Activated CD8-positive, alpha-beta memory T cell treated with anti-CD3 and anti-CD28 coated beads for 1 hour (primary cell): Measurements from ENCODE around the gene PRMT1.

Experiments used
- DNase-seq, 2 donors: peaks; one replicate each; pipeline ENCODE4 v3.0.0-alpha.2; 2020; ENCODE audit warnings: low read depth in 1 of 2; ENCODE audit errors: extremely low read depth in 1 of 2

Gene PRMT1

DNA sequence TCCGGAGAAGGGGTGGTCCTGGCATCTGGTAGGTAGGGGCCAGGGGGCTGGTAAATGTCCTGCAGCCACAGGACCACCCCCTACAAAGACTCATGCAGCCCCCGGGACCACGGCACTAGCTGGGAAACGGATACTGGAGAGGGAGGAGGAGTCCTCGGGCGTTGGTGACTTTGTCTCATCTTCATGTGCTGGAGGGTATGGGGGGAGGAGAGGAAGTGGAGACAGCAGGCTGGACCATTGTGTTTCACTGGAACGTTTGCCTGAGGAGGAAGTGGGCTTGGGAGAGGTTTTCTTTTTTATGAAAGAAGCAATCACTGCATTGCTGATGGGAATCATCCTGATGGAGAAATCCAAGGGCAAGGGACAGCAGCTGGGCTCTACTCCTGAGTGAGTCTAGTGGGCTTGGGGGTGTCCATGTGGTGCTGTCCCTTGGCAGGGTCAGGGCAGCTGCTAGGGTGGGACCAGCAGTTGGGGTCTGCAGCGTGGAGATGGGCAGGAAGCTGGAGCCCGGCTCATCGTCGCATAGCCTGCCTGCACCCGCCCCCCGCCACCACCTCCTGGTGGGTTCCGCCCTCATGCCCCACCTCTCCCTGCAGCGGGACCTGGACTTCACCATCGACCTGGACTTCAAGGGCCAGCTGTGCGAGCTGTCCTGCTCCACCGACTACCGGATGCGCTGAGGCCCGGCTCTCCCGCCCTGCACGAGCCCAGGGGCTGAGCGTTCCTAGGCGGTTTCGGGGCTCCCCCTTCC, 10.7 kb downstream of the PRMT1 start:
- no peak for DNase-seq

DNA sequence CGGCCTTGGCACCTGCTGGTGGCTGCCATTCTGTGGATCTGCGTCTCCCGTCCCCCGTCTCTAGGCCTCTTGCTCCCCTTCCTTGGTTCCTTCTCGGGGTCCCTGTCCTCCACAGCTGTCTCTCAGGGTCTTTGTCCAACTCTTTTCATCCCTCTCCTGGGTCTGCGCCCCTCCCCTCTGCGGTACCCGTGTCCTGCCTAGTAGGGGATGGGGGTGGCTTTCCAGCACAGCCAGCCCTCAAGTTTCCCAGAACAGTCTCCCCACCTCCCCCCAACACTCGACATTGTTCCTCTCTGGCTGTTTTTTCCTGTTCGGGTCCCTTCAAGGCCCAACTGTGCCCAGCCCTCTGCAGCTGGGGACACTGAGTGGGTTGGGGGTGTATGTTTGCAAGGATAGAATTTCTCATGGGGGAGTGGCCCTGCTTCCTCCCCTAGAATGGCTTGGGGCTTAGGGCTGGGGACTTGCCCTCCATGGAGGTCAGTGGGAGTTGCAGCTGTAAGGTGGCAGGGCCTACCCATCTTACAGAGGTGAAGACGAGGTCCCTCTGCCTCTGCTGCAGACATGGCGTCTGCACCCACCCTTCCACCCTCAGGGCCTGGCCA, 11.6 kb downstream of the PRMT1 start:
- no peak for DNase-seq

DNA sequence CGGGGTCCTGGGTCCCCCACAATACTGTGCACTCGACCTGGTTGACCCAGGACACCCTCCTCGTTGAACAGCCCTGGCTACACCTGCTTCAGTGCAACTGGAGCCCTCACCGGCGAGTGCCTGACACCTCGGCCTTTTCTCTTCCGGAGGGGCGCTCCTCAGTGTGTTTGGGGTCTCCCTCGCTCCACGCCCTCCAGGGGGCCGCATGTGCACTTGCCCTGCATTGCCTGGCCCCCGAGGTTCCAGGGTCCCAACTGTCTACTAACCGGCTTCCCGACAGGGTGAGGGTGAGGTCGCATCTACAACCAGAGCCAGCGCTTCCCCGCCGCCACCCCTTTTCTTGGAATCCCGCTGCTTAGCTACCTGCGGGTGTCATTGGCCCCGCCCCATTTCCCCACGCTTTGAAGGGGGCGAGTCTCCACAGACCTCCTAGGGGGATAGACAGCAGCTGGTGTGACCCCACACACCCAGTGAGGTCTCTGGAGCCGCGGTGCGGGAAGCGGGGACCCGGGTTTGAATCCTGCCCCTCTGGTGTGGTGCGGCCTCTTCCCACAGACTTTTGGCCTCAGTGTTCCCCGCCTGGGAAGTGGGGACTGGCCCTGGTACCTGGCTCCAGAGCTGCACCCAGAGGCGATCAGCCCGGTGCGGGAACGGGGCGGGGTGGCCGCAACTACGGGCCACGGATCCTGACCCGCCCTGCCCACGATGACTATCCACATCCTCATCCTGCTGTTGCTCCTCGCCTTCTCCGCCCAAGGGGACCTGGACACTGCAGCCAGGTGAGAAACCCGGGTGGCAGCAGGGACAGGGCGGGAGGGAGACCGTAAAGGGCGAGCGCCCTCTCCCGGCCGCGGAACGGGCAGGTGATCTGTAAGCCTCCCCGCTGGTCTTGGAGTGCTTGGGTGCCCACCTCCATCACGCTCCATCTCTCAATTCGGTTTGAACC, 12.3 kb downstream of the PRMT1 start, which contains the start of gene ADM5:
TSS of gene ADM5 (plus strand) at position 462 of the 946 bp plus-strand sequence. CDS start at position 706, 244 bp downstream.
- DNase-seq, result no peak

DNA sequence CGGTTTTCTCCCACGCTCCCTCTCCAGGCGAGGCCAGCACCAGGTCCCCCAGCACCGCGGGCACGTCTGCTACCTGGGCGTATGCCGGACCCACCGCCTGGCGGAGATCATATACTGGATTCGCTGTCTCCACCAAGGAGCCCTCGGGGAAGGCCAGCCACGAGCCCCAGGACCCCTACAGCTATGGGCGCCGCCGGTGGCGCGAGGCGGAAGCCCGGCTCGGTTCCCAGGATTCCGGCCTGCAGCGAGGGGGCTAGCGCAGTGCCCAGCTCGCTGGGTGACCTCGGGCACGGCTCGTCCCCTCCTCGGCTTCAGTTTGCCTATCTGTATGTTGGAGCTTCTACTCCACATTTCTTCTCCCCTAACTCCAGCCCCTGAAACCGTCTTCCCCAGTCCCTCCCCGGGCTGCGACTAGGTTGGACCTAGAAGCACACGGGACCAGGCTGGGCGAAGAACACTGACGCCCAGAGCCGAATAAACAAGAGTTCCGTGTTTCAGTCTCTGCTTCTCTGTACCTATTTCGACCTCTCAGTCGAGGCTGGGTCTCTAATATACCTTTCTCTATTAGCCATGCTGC, 13.1 kb downstream of the PRMT1 start:
- DNase-seq, result no peak

DNA sequence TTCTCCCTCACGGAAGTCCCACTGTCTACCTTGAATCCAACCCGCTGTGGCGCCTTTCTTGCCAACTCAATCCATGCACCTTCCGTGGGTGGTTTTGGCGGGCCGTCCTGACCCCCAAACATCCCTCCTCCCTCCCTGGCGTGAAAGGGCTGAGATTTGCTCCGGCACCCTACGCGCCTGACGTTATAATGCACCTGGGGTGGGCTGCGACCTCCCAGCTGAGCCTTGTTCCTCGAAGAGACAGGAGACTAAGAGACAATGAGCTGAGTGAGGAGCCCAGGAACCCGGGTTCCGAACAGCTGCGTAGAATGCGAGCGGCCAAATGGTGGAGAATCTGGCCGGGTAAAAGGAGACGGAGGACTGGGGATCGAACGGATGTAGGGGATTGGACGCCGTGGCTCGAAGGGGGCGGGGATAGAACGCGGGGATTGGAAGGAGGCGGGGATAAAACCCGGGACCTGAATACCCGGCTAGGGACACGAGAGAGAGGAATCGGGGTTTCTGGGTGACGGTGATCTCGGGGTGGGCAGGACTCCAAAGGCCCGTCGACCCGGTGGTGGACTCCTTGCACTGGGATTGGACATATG, 13.7 kb downstream of the PRMT1 start, which contains the start of gene CPT1C:
TSS of gene CPT1C (plus strand) at position 461 of the 587 bp plus-strand sequence. CDS start 1,137 bp downstream, outside the sequence.
- peak in 1 of 2 donors; percentile 22 for DNase-seq

DNA sequence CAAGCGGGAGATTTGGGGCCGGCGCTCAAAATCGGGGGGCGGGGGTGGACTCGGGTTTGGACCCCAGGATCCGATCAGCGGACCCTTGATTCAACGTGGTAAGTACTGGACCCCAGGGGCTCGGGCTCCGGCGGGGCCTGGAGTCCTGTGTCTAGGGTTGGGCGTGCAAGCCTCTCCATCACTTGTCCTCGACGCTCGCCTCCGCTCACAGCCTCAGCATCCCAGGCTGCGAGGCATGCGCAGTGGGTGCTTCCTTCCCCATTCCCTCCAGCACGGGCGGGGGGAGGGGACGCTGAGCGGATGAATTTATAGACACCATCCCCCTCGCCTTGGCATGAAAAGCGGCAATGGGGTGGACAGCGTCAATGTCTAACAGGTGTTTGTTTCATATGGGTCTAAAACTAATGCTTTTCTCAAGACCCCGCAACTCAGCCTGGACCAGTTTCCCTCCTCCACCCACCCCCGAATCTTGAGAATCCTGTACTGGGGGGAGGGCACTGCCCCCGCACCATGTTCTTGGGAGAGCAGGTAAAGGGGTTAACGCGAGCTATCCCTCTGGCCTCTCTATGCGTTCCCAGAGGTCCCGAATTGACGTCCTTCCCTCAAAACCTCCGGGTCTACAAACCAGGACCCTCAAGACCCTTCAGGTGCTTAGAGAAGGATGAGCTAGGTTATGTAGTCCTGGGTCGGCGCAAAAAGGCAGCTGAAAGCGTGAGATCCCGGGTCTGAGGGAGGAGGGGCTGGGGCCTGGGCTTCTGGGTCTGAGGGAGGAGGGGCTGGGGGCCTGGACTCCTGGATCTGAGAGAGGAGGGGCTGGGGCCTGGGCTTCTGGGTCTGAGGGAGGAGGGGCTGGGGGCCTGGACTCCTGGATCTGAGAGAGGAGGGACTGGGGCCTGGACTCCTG, 14.4 kb downstream of the PRMT1 start:
- no peak for DNase-seq

DNA sequence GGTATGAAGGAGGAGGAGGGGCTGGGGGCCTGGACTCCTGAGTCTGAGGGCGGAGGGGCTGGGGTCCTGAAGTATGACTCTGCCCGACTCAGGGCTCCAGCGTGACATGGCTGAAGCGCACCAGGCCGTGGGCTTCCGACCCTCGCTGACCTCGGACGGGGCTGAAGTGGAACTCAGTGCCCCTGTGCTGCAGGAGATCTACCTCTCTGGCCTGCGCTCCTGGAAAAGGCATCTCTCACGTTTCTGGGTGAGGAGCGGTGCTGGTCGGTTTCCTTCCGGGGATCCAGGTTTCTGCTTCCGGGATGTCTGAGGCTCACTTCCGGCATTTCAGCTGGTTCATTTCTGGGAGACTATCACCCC, 15.1 kb downstream of the PRMT1 start:
- no peak for DNase-seq

DNA sequence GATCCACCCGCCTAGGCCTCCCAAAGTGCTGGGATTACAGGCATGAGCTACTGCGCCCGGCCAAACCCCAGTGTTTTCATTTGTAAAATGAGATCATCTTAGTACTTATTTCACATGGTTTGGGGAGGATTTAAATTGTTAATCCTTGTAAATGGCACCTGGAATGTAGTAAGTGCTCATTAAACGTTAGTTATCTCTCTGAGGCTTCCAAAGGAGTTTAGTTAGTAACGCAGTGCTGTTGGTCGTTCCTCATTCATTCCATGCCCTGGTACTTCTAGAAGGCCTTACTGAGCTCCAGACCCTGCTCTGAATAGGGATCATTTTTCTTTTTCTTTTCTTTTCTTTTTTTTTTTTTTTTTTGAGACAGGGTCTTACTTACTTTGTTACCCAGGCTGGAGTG, 19.0 kb downstream of the PRMT1 start:
- DNase-seq, result no peak

DNA sequence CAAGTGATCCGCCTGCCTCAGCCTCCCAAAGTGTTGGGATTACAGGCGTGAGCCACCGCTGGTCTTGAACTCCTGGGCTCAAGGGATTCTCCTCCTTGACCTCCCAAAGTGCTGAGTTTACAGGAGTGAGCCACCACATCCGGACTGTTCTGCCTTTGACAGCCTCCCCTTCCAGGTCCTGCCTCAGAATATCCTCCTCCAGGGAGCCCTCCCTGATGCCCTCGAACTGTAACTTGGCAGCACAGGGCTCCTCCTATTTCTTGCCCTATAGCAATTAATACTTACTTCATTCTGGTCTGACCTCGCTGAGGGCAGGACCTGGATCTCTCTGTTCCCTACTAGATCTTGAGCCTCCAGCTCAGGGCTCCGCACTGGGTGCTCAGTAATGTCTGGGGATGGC, 19.8 kb downstream of the PRMT1 start:
- DNase-seq, result no peak

DNA sequence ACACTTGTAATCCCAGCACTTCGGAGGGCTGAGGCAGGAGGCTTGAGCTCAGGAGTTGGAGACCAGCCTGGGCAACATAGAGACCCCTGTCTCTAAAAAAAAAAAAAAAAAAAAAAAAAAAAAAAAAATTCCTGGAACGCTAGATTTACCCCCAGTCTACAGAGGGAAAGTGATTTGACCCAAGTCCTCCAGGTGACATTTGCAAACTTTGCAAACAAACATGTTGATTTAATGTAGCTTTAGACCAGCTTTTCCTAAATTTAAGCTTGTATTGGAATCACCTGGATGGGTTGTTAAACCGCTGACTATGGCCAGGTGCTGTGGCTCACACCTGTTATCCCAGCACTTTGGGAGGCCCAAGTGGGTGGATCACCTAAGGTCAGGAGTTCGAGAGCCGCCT, 22.3 kb downstream of the PRMT1 start:
- no peak for DNase-seq

DNA sequence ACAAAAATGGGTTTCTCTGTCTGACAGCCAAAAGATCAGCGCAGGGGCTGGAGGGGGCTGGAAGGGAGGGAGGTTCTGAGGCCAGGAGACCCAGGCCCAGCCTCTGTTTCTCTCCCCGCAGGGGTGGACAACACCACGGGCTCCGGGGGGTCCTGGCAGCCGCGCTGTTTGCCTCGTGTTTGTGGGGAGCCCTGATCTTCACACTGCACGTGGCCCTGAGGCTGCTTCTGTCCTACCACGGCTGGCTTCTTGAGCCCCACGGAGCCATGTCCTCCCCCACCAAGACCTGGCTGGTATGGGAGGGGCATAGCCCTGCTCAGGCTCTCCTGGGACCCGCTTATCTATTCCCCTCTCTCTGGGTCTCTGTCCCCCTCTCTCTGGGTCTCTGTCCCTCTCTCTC, 23.5 kb downstream of the PRMT1 start:
- DNase-seq, result no peak

DNA sequence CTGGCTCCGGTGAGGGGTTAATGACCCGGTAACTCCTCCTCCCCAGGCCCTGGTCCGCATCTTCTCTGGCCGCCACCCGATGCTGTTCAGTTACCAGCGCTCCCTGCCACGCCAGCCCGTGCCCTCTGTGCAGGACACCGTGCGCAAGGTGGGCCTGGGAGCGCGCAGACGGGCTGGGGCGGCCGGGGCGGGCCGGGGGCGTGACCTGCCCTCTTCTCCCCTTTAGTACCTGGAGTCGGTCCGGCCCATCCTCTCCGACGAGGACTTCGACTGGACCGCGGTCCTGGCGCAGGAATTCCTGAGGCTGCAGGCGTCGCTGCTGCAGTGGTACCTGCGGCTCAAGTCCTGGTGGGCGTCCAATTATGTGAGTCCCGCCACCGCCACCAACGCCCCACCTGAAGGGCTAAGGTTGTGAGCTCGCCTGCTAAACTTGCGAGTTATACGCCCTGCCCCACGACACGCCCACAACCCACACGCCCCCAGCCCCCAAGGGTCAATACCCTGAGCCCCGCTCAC, 24.3 kb downstream of the PRMT1 start:
- DNase-seq, result no peak

DNA sequence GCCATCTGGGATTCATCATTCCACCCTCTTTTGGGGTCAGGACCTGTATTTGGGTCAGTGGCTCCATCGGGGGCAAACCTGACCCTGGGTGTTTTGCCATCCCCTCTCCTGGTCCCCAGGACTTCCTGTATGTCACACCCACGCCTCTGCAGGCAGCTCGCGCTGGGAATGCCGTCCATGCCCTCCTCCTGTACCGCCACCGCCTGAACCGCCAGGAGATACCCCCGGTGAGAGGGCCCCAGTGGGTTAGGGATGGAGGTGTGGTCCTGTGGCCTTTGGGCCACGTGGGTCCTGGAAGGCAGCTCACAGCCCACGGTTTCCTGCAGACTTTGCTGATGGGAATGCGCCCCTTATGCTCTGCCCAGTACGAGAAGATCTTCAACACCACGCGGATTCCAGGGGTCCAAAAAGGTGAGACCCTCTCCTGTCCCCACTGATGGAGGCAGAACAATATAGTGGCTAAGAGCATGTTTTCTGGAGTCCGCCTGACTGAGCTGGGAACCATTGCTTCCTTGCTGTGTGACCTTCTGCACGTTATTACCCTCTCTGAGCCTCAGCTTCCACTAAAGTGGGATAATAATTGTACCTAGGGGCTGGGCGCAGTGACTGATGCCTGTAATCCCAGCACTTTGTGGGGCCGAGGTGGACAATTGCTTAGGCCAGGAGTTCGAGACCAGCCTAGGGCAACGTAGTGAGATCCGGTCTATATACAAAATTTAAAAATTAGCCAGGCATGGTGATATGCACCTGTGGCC, 28.0 kb downstream of the PRMT1 start:
- no peak for DNase-seq

DNA sequence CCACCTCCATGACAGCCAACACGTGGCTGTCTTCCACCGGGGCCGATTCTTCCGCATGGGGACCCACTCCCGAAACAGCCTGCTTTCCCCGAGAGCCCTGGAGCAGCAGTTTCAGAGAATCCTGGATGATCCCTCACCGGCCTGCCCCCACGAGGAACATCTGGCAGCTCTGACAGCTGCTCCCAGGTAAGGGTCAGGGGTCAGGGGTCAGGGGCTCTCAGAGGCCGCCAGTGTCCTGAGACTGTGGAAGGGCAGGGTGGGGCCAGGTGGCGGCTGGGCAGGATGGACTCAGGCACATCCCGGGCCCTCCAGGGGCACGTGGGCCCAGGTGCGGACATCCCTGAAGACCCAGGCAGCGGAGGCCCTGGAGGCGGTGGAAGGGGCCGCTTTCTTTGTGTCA, 28.8 kb downstream of the PRMT1 start:
- DNase-seq, result no peak

DNA sequence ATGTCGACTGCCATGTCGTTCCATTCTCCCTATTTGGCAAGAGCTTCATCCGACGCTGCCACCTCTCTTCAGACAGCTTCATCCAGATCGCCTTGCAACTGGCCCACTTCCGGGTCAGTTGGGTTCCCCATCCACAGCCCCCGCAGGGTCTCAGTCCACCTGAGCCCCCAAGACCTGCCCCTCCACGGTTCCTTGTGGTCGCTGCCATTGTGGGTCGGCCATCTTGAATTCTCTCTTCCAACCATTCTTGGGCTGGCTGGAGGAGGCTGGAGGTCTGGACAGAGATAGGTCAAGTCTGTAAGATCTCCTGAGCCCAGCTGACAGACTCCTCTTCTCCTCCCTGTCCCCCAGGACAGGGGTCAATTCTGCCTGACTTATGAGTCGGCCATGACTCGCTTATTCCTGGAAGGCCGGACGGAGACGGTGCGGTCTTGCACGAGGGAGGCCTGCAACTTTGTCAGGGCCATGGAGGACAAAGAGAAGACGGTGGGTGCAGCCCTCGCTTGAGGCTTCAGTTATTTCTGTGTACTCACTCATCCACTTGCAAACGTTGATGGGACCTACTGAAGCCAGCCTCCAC, 33.4 kb downstream of the PRMT1 start:
- DNase-seq, result no peak

DNA sequence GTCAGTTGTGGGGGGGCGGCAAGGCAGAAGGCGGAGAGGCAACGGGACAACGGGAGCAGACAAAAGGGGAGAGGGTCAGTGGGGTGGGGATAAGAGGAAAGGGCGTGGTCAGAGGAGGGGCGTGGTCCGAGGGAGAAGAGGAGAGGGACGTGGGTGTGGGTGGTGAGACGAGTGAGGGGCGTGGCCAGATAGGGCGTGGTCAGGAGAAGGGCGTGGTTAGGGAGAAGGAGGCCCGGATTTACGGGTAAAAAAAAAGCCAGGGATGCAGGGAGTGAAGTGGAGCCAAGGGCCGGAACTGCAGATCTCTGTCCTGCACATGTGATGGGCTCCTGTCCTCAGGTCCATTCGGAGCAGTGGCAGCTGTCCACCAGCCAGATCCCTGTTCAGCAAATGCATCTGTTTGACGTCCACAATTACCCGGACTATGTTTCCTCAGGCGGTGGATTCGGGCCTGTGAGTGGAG, 35.4 kb downstream of the PRMT1 start:
- DNase-seq, result no peak

DNA sequence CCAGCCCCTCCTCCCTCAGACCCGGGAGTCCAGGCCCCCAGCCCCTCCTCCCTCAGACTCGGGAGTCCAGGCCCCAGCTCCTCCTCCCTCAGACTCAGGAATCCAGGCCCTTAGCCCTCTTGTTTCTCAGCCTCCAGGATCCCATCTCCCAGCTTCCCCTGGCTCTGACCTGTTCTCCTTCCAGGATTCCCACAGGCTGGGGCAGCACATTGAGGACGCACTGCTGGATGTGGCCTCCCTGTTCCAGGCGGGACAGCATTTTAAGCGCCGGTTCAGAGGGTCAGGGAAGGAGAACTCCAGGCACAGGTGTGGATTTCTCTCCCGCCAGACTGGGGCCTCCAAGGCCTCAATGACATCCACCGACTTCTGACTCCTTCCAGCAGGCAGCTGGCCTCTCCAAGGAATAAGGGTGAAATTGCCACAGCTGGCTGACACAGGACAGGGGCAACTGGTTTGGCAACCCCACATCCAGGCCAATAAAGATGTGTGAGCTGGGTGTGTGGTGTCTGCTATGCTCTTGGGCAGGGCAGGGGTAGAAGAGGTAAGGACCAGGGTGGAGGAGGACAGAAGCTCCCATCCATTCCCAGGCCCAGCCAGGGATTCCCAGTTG, 36.3 kb downstream of the PRMT1 start:
- no peak for DNase-seq

DNA sequence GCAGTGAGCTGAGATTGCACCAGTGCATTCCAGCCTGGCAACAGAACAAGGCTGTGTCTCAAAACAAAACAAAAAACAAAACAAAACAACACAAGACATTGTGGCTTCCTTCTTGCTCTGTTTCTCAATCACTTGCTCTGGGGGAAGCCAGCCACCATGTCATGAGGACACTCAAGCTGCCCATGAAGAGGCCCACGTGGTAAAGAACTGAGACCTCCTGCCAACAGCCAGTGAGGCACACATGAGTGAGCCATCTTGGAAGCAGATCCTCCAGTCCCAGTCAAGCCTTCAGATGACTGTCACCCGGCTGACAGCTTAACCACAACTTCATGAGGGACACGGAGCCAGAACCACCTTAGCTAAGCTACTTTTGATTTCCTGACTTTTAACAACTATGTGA, 39.1 kb downstream of the PRMT1 start:
- no peak for DNase-seq
